Prostate gland (tissue), 2 donors: ENCODE data around the gene MIGA2. TPM values are rescaled to one million over a fixed set of nuclear protein-coding genes. Genes with fewer than 3 reads are reported as not detected.

Source experiments
- DNase-seq: peaks from one replicate; pipeline ENCODE4 v3.0.0-alpha.2; 2019; ENCODE audit warnings: low spot score
- H3K27ac ChIP-seq, 2 donors: fragments of 200-600 bp; sonication (generic); 2 replicates each; pipeline ENCODE4 v1.5.1; 2017 to 2019
- H3K27me3 ChIP-seq: fragments of 200-600 bp; sonication (generic); replicated peaks from 2 replicates; pipeline ENCODE4 v1.5.1; 2019; ENCODE audit not compliant: insufficient read depth
- H3K36me3 ChIP-seq, 2 donors: fragments of 200-600 bp; sonication (generic); 1 replicate in 1 of 2; 2 replicates in 1 of 2; pipeline versions ENCODE4 v1.5.1 to v1.8.1; 2017 to 2019
- H3K4me1 ChIP-seq: fragments of 200-600 bp; sonication (generic); replicated peaks from 2 replicates; pipeline ENCODE4 v1.5.1; 2019
- H3K4me3 ChIP-seq, 2 donors: fragments of 200-600 bp; sonication (generic); 2 replicates each; pipeline ENCODE4 v1.5.1; 2017 to 2019
- H3K9me3 ChIP-seq: fragments of 200-600 bp; sonication (generic); 2 replicates; pipeline ENCODE4 v1.5.1; 2017
- CTCF ChIP-seq, 4 experiments: fragments of 200-600 bp in 2 of 4; fragments of 450-650 bp in 2 of 4; sonication (generic) in 2 of 4; IDR thresholded peaks; 1 replicate in 3 of 4; 2 replicates in 1 of 4; pipeline ENCODE4 v1.5.1; 2016 to 2019; ENCODE audit warnings: antibody characterized with exemption in 4 of 4, mild to moderate bottlenecking in 2 of 4, moderate library complexity in 2 of 4
- POLR2A ChIP-seq: fragments of 450-650 bp; IDR thresholded peaks from one replicate; pipeline ENCODE4 v1.6.1; 2016; ENCODE audit warnings: antibody characterized with exemption, mild to moderate bottlenecking
- POLR2AphosphoS5 ChIP-seq: sonication (generic); formaldehyde crosslinking; IDR thresholded peaks from one replicate; pipeline ENCODE4 v1.6.1; 2017; ENCODE audit warnings: antibody characterized with exemption
- WGBS: methylation state at CpG from one replicate; pipeline ENCODE4 v1.1.5; 2018; 5-methylcytosine and 5-hydroxymethylcytosine counted together
- intact Hi-C: fragments of 100-400 bp; cut with DNase I; formaldehyde crosslinking; loops from one replicate; pipeline ENCODE4 v1.14.2; 2022
- total RNA-seq, 2 donors: library from RNA; depleted of rRNA; stranded (reverse); fragments of >200 nt; gene quantifications; one replicate each; pipeline ENCODE4 v1.1.0, GENCODE V29; 2016

The MIGA2 gene
- total RNA-seq, 2 donors from 2014 or later: 54.5 to 56.5 TPM

GRCh38 chr9:129078691-129079503, 42.5 kb downstream of the MIGA2 start:
- Histone ChIP-seq H3K36me3 (no peaks in the 10 kb centered on the region), H3K27ac (no peak overlapping the region), H3K4me3 (no peak overlapping the region), H3K9me3 (no peaks in the 10 kb centered on the region), H3K4me1 (peaks cover 9% of the 10 kb centered on the region), H3K27me3 (no peaks in the 10 kb centered on the region)
- DNase-seq: no peak
- TF ChIP-seq CTCF (IDR thresholded peaks at IDR 0.05): no peak
- no peak for TF ChIP-seq POLR2AphosphoS5
- TF ChIP-seq POLR2A: no peak
- intact Hi-C loops: no loop called here
- 86% methylated on average over 18 of the region's 18 CpGs for WGBS

GRCh38 chr9:129079829-129080228, 43.4 kb downstream of the MIGA2 start:
- TF ChIP-seq CTCF (IDR thresholded peaks at IDR 0.05): no peak
- TF ChIP-seq POLR2AphosphoS5: no peak
- no peak for TF ChIP-seq POLR2A
- no peak for DNase-seq
- Histone ChIP-seq H3K36me3 (no peaks in the 10 kb centered on the region), H3K27ac (no peak overlapping the region), H3K9me3 (no peaks in the 10 kb centered on the region), H3K4me3 (peak overlapping the region in 1 of 2 donors; percentile 88), H3K4me1 (peaks cover 9% of the 10 kb centered on the region), H3K27me3 (no peaks in the 10 kb centered on the region)
- intact Hi-C loops: no loop called here
- WGBS: 84% methylated on average over 13 of the region's 13 CpGs

GRCh38 chr9:129080298-129080600, 43.8 kb downstream of the MIGA2 start:
- no peak for DNase-seq
- Histone ChIP-seq H3K36me3 (peaks cover 0 to under 1% of the 10 kb centered on the region in 2 donors), H3K4me3 (peak overlapping the region; percentile 51 to 88), H3K4me1 (peaks cover 9% of the 10 kb centered on the region), H3K27me3 (no peaks in the 10 kb centered on the region), H3K9me3 (no peaks in the 10 kb centered on the region), H3K27ac (peak overlapping the region; percentile 14 to 48)
- 5% methylated on average over 12 of the region's 12 CpGs for WGBS
- TF ChIP-seq CTCF (IDR thresholded peaks at IDR 0.05) (no peak), POLR2AphosphoS5 (no peak), POLR2A (no peak)
- intact Hi-C loops: no loop called here

- H3K36me3 ChIP-seq: peaks cover 0 to 2% of the 10 kb centered on the region in 2 donors
- intact Hi-C loops: no loop called here
- peaks cover 9% of the 10 kb centered on the region for H3K4me1 ChIP-seq
- H3K27me3 ChIP-seq: no peaks in the 10 kb centered on the region
- peak within 1 kb of the TSS; percentile 51 to 88 for H3K4me3 ChIP-seq
- under 1% methylated on average over 56 of the region's 70 CpGs for WGBS
- peak; percentile 99 for DNase-seq
- TF ChIP-seq POLR2A (peak; percentile 23), POLR2AphosphoS5 (peak; percentile 85), CTCF (IDR thresholded peaks at IDR 0.05) (peak in 1 of 4 experiments; percentile 15)
- peak within 1 kb of the TSS; percentile 59 to 76 for H3K27ac ChIP-seq
- no peaks in the 10 kb centered on the region for H3K9me3 ChIP-seq
Observed at GRCh38 chr9:129080601-129081387, 44.4 kb downstream of the MIGA2 start, which contains the start of gene DOLPP1. Gene DOLPP1, plus strand, starts transcription at chr9:129081111. Its CDS starts 21 bp downstream, at chr9:129081132.
